Esophagus squamous epithelium (tissue), 5 donors: ENCODE data around the gene ST6GAL1. TPM values are rescaled to one million over a fixed set of nuclear protein-coding genes. Genes with fewer than 3 reads are reported as not detected.
A peak's percentile ranks its signal among the peaks of the same experiment; 100 is the strongest.

Experiments used
- DNase-seq: peaks from one replicate; lab custom pipeline; 2025; lab: John Stamatoyannopoulos, UW
- H3K27ac ChIP-seq, 4 donors: fragments of 200-600 bp; sonication (generic); one replicate each; pipeline ENCODE4 v1.5.1; 2016 to 2019; ENCODE audit warnings: mild to moderate bottlenecking in 1 of 4
- H3K27me3 ChIP-seq, 4 donors: fragments of 200-600 bp; sonication (generic); 1 replicate in 3 of 4; 2 replicates in 1 of 4; pipeline versions ENCODE4 v1.5.1 to v1.6.0; 2017 to 2021; ENCODE audit warnings: antibody characterized with exemption in 1 of 4
- H3K36me3 ChIP-seq, 3 donors: fragments of 200-600 bp; sonication (generic); one replicate each; pipeline ENCODE4 v1.5.1; 2016 to 2019
- H3K4me1 ChIP-seq, 3 donors: fragments of 200-600 bp; sonication (generic); one replicate each; pipeline ENCODE4 v1.5.1; 2017 to 2019
- H3K4me3 ChIP-seq, 4 donors: fragments of 200-600 bp; sonication (generic); 1 replicate in 3 of 4; 2 replicates in 1 of 4; pipeline ENCODE4 v1.5.1; 2016 to 2019; ENCODE audit warnings: mild to moderate bottlenecking in 2 of 4, moderate library complexity in 1 of 4
- H3K9me3 ChIP-seq, 3 donors: fragments of 200-600 bp; sonication (generic); one replicate each; pipeline ENCODE4 v1.5.1; 2016 to 2019
- CTCF ChIP-seq, 6 experiments: fragments of 450-650 bp in 4 of 6; fragments of 200-600 bp in 2 of 6; sonication (generic) in 2 of 6; IDR thresholded peaks; one replicate each; pipeline ENCODE4 v1.5.1; 2016 to 2019; ENCODE audit warnings: antibody characterized with exemption in 6 of 6, mild to moderate bottlenecking in 4 of 6, moderate library complexity in 4 of 6
- POLR2A ChIP-seq, 4 donors: fragments of 450-650 bp; IDR thresholded peaks; one replicate each; pipeline ENCODE4 v1.6.1; 2017; ENCODE audit warnings: antibody characterized with exemption in 4 of 4, mild to moderate bottlenecking in 4 of 4, moderate library complexity in 3 of 4
- WGBS, 2 donors: methylation state at CpG; one replicate each; pipeline ENCODE4 v1.1.5; 2018; 5-methylcytosine and 5-hydroxymethylcytosine counted together
- intact Hi-C: fragments of 100-400 bp; cut with DNase I; formaldehyde crosslinking; loops from one replicate; pipeline ENCODE4 v1.15.0; 2022
- total RNA-seq, 4 donors: library from RNA; depleted of rRNA; stranded (reverse); fragments of >200 nt; gene quantifications; one replicate each; pipeline ENCODE4 v1.1.0, GENCODE V29; 2016
- donor health status: DM: yes; HTN: yes; CAD: no.

ST6GAL1 gene
- total RNA-seq, 4 donors from 2014 or later = 6.0 to 44.2 (median 15.2) TPM

DNA sequence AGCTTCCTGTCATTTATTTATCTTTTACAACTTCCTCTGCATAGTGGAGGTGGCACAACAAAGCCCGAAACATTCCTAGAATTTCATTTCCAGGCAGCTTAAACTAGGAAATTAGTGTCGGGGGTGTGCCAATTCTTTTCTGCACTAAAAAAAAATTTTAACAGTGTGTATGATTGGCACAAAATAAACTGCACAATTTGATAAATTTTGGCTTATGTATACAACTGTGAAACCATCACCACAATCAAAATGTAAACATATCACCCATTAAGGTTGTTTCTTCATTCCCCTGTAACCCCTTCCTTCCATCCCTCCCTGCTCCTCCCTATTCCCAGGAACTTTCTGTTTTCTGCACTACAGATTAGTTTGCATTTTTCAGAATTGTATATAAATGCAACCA lies 154.3 kb downstream of the ST6GAL1 start:
- no peaks in the 10 kb centered on the region for H3K27me3 ChIP-seq
- DNase-seq = no peak
- peaks cover 0 to 11% (median 0%) of the 10 kb centered on the region in 3 donors for H3K4me1 ChIP-seq
- intact Hi-C loops = no loop called here
- no peaks in the 10 kb centered on the region for H3K36me3 ChIP-seq
- no peak overlapping the region for H3K27ac ChIP-seq
- no peak overlapping the region for H3K4me3 ChIP-seq
- WGBS, 2 donors = 48 to 56% methylated on average over 2 of the region's 2 CpGs
- peaks cover 0 to 16% (median 5%) of the 10 kb centered on the region in 3 donors for H3K9me3 ChIP-seq
- TF ChIP-seq CTCF (IDR thresholded peaks at IDR 0.05) (no peak), POLR2A (IDR thresholded peaks at IDR 0.05) (no peak)

GRCh38 chr3:187085021-187085666 lies 154.8 kb downstream of the ST6GAL1 start:
- H3K4me1 ChIP-seq = peaks cover 0 to 11% (median 0%) of the 10 kb centered on the region in 3 donors
- intact Hi-C loops = no loop called here
- 74 to 86% methylated on average over 4 to 5 of the region's 5 CpGs for WGBS, 2 donors
- peak overlapping the region in 1 of 4 donors; percentile 27 for H3K27ac ChIP-seq
- no peak for DNase-seq
- no peak overlapping the region for H3K4me3 ChIP-seq
- no peaks in the 10 kb centered on the region for H3K36me3 ChIP-seq
- no peaks in the 10 kb centered on the region for H3K27me3 ChIP-seq
- no peak for TF ChIP-seq POLR2A (IDR thresholded peaks at IDR 0.05)
- H3K9me3 ChIP-seq = peaks cover 0 to 16% (median 5%) of the 10 kb centered on the region in 3 donors

- DNase-seq = no peak
- Histone ChIP-seq H3K9me3 (peaks cover 0 to 16% (median 5%) of the 10 kb centered on the region in 3 donors), H3K27ac (no peak overlapping the region), H3K27me3 (no peaks in the 10 kb centered on the region), H3K4me3 (no peak overlapping the region), H3K4me1 (peaks cover 0 to 11% (median 0%) of the 10 kb centered on the region in 3 donors), H3K36me3 (no peaks in the 10 kb centered on the region)
- intact Hi-C loops = no loop called here
- TF ChIP-seq CTCF (IDR thresholded peaks at IDR 0.05) (no peak), POLR2A (IDR thresholded peaks at IDR 0.05) (no peak)
- WGBS, 2 donors = 84 to 93% methylated on average over 1 of the region's 1 CpG
Measured at GRCh38 chr3:187085933-187086332, 155.6 kb downstream of the ST6GAL1 start.

DNA sequence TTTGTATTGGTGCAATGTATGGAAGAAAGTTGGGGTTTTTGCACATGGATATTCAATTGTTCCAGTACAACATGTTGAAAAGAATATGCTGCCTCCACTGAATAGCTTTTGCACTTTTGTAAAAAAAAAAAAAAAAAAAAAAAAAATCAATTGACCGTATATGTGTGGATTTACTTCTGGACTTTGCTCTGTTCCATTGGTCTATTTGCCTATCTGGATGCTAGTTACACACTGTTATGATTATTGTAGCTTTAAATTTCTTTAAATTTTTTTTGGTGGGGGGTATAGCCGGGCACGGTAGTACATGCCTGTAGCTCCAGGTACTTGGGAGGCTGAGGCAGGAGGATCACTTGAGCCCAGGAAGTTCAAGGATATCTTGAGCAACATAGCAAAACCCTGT lies 156.5 kb downstream of the ST6GAL1 start:
- H3K36me3 ChIP-seq = no peaks in the 10 kb centered on the region
- H3K4me1 ChIP-seq = peaks cover 0 to 11% (median 0%) of the 10 kb centered on the region in 3 donors
- H3K4me3 ChIP-seq = no peak overlapping the region
- H3K9me3 ChIP-seq = peaks cover 0 to 16% (median 5%) of the 10 kb centered on the region in 3 donors
- intact Hi-C loops = no loop called here
- no peaks in the 10 kb centered on the region for H3K27me3 ChIP-seq
- H3K27ac ChIP-seq = no peak overlapping the region
- WGBS, 2 donors = 93 to 100% methylated on average over 3 of the region's 3 CpGs
- no peak for DNase-seq
- no peak for TF ChIP-seq CTCF (IDR thresholded peaks at IDR 0.05)

DNA sequence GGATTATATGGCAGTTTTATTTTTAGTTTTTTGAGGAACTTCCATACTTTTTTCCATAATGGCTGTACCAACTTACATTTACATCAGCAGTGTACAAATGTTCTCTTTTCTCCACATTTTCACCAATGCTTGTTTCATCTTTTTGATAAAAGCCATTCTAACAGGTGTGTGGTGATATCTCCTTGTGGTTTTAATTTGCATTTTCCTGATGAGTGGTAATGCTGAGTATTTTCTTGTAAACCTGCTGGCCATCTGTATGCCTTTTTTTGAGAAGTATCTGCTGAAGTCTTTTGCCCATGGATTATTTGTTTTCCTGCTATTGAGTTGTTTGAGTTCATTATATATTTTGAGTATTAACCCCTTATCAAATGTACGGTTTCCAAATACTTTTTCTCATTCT lies 158.4 kb downstream of the ST6GAL1 start:
- Histone ChIP-seq H3K4me1 (peaks cover 0 to 11% (median 0%) of the 10 kb centered on the region in 3 donors), H3K4me3 (no peak overlapping the region), H3K36me3 (no peaks in the 10 kb centered on the region), H3K27me3 (no peaks in the 10 kb centered on the region), H3K27ac (no peak overlapping the region), H3K9me3 (peaks cover 0 to 16% (median 5%) of the 10 kb centered on the region in 3 donors)
- DNase-seq = no peak
- intact Hi-C loops = no loop called here
- TF ChIP-seq POLR2A (IDR thresholded peaks at IDR 0.05) = no peak
- 31 to 77% methylated on average over 1 of the region's 1 CpG for WGBS, 2 donors

DNA sequence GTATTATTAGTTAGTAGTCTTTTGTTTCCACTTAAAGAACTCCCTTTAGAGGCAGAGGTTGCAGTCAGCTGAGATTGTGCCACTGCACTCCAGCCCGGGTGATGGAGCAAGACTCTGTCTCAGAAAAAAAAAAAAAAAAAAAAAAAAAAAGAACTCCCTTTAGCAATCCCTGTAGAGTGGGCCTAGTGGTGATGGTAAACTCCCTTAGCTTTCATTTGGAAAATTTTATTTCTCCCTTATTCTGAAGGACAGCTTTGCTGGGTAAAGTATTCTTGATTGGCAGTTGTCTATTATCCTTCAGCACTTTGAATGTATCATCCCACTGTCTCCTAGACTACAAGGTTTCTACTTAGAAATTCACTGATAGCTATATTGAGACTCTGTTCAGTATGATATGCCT lies 163.0 kb downstream of the ST6GAL1 start:
- intact Hi-C loops = no loop called here
- Histone ChIP-seq H3K27ac (no peak overlapping the region), H3K4me3 (no peak overlapping the region), H3K36me3 (no peaks in the 10 kb centered on the region), H3K9me3 (peaks cover 0 to 2% (median 0%) of the 10 kb centered on the region in 3 donors), H3K27me3 (no peaks in the 10 kb centered on the region), H3K4me1 (no peaks in the 10 kb centered on the region)
- DNase-seq = no peak
- TF ChIP-seq CTCF (IDR thresholded peaks at IDR 0.05) = no peak
- no peak for TF ChIP-seq POLR2A (IDR thresholded peaks at IDR 0.05)
- 75 to 78% methylated on average over 1 of the region's 1 CpG for WGBS, 2 donors
